Urinary bladder (tissue), 4 donors: Measurements from ENCODE around the gene PSTPIP1. TPM values are rescaled to one million over a fixed set of nuclear protein-coding genes. Genes with fewer than 3 reads are reported as not detected.

ENCODE experiments used
- DNase-seq: peaks from one replicate; pipeline ENCODE4 v3.0.0-alpha.2; 2015; ENCODE audit errors: extremely low spot score
- H3K27ac ChIP-seq: one replicate; pipeline ENCODE4 v1.5.1; 2013; ENCODE audit warnings: low read depth, mild to moderate bottlenecking, moderate library complexity
- H3K36me3 ChIP-seq: one replicate; pipeline ENCODE4 v1.6.1; 2013; ENCODE audit warnings: mild to moderate bottlenecking, moderate library complexity; ENCODE audit not compliant: insufficient read depth
- H3K4me1 ChIP-seq: one replicate; pipeline ENCODE4 v1.6.1; 2013; ENCODE audit warnings: mild to moderate bottlenecking, moderate library complexity; ENCODE audit not compliant: insufficient read depth
- H3K4me3 ChIP-seq: one replicate; pipeline ENCODE4 v1.5.1; 2013; ENCODE audit warnings: low read depth, low read length
- WGBS: extraction: QIAGEN DNeasy Blood & Tissue Kit; methylation state at CpG from one replicate; pipeline ENCODE4 v1.1.7; 2013; 5-methylcytosine and 5-hydroxymethylcytosine counted together
- polyA plus RNA-seq: library from polyadenylated mRNA; stranded (reverse); fragments of 200-250 nt; gene quantifications from one replicate; pipeline ENCODE4 v1.2.3, GENCODE V29; 2013
- total RNA-seq: library from RNA; depleted of rRNA; stranded (reverse); fragments of >200 nt; gene quantifications from one replicate; pipeline ENCODE4 v1.2.3, GENCODE V29; 2014
- donor health status: healthy with polysubstance abuse.
- donor health status: healthy.

The PSTPIP1 gene
- total and polyA plus RNA-seq, 2 donors = 1.2 to 4.5 TPM

GRCh38 chr15:76972389-76973361 is 22.3 kb upstream of the PSTPIP1 start:
- 30% methylated on average over 21 of the region's 21 CpGs for WGBS

DNA sequence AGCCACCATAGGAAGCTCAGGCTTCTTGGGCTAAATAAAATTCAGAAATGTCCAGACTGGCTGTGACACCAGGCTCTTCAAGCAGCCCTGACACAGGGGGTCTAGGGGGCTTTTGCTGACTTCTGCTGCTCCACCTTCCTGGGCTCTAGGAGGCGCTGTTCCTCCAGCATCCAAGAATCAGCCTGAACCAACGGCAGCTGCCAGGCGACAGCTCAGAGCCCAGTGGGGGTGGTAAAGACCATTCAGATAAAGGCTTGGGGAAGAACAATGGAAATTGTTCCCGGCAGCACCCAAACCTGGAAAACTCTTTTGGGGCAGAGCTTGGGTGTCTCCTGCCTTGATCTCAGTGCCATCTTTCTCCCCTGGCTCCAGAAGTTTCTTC is 21.6 kb upstream of the PSTPIP1 start:
- 31% methylated on average over 4 of the region's 4 CpGs for WGBS
- no peak overlapping the region for H3K27ac ChIP-seq

More at GRCh38 chr15:76972389-76973361, 22.3 kb upstream of the PSTPIP1 start:
- Histone ChIP-seq H3K4me1 (no peaks in the 10 kb centered on the region), H3K4me3 (no peak overlapping the region), H3K27ac (no peak overlapping the region), H3K36me3 (no peaks in the 10 kb centered on the region)
- DNase-seq = no peak

DNA sequence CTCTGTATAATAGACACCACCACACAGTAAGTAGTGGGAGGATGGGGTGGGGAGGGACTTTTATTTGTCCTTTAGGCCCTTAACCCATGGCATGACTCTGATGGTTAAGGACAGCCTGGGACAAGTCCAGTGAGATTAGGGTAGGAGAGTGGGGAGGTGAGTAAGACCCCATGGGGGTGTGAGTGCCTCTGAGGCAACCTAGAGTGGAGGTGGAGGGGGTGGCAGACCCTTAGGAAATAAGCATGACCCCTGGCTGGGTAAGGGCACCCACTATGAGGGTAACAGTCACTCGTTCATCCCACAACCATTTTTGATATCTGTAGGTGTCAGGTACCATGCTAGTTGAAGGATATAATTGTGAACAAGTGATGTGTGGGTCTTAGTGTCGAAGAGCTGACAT is 21.0 kb upstream of the PSTPIP1 start:
- no peak overlapping the region for H3K4me3 ChIP-seq
- H3K4me1 ChIP-seq = no peaks in the 10 kb centered on the region
- WGBS = 96% methylated on average over 2 of the region's 2 CpGs
- H3K27ac ChIP-seq = no peak overlapping the region
- H3K36me3 ChIP-seq = no peaks in the 10 kb centered on the region
- DNase-seq = no peak

More for the DNA sequence above, 21.6 kb upstream of the PSTPIP1 start:
- DNase-seq = no peak
- no peaks in the 10 kb centered on the region for H3K4me1 ChIP-seq
- H3K36me3 ChIP-seq = no peaks in the 10 kb centered on the region
- H3K4me3 ChIP-seq = no peak overlapping the region

GRCh38 chr15:76974456-76975036 is 20.4 kb upstream of the PSTPIP1 start:
- Histone ChIP-seq H3K27ac (no peak overlapping the region), H3K4me3 (no peak overlapping the region), H3K36me3 (no peaks in the 10 kb centered on the region), H3K4me1 (no peaks in the 10 kb centered on the region)
- DNase-seq = no peak
- 81% methylated on average over 4 of the region's 4 CpGs for WGBS

DNA sequence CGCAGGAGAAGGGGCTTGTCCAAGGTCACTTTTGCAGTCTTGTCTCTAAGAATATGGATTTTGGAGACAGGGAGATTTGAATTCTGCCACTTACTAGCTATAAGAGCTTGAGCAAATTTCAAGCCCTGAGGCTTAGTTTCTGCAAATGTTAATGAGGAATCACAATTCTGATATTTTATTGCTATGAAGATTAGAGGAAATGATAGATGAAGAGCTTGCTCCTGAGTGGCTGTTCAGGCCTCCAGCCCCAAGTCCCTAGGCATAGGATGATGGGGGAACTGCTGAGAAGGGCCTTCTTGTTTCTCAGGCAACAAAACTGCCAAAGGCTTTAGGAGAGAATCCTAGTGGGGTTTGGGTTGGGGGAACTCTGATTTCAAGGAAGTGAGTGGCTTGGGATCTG is 18.8 kb upstream of the PSTPIP1 start:
- Histone ChIP-seq H3K27ac (no peak overlapping the region), H3K36me3 (no peaks in the 10 kb centered on the region), H3K4me3 (no peak overlapping the region), H3K4me1 (no peaks in the 10 kb centered on the region)
- WGBS = 92% methylated on average over 1 of the region's 1 CpG
- DNase-seq = no peak

GRCh38 chr15:76976572-76977270 is 18.2 kb upstream of the PSTPIP1 start:
- Histone ChIP-seq H3K4me1 (no peaks in the 10 kb centered on the region), H3K27ac (no peak overlapping the region), H3K4me3 (no peak overlapping the region), H3K36me3 (no peaks in the 10 kb centered on the region)
- 92% methylated on average over 5 of the region's 5 CpGs for WGBS
- no peak for DNase-seq

GRCh38 chr15:76978522-76979330 is 16.2 kb upstream of the PSTPIP1 start:
- no peaks in the 10 kb centered on the region for H3K36me3 ChIP-seq
- H3K4me3 ChIP-seq = no peak overlapping the region
- DNase-seq = no peak
- H3K27ac ChIP-seq = no peak overlapping the region
- WGBS = 91% methylated on average over 18 of the region's 18 CpGs
- no peaks in the 10 kb centered on the region for H3K4me1 ChIP-seq

DNA sequence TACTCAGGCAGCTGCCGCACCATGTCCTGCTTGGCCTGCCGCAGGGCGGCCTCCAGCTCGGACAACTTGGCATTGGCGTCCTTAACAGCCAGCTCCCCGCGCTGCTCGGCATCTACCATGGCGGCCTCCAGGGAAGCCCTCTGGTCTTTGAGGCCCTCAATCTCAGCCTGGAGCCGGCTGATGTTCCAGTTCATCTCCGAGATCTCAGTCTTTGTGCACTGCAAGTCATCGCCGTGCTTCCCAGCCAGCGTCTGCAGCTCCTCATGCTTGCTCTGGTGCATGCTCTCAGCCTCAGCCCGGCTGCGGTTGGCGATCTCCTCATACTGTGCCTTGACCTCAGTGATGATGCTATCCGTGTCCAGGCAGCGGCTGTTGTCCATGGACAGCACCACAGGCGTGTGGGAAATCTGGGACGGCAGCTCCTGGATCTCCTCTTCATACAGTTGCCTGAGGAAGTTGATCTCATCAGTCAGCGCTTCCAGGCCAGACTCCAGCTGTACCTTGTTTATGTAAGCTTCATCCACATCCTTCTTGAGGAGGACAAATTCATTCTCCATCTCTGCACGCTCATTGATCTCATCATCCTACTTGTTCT is 15.5 kb upstream of the PSTPIP1 start:
- DNase-seq = no peak
- H3K4me1 ChIP-seq = no peaks in the 10 kb centered on the region
- no peaks in the 10 kb centered on the region for H3K36me3 ChIP-seq
- H3K4me3 ChIP-seq = no peak overlapping the region
- H3K27ac ChIP-seq = no peak overlapping the region
- 90% methylated on average over 23 of the region's 23 CpGs for WGBS

GRCh38 chr15:76979996-76980520 is 14.9 kb upstream of the PSTPIP1 start:
- DNase-seq = no peak
- Histone ChIP-seq H3K27ac (no peak overlapping the region), H3K4me3 (no peak overlapping the region), H3K4me1 (no peaks in the 10 kb centered on the region), H3K36me3 (no peaks in the 10 kb centered on the region)
- 86% methylated on average over 7 of the region's 7 CpGs for WGBS

- Histone ChIP-seq H3K4me3 (no peak overlapping the region), H3K4me1 (no peaks in the 10 kb centered on the region), H3K36me3 (no peaks in the 10 kb centered on the region), H3K27ac (no peak overlapping the region)
- no peak for DNase-seq
- WGBS = 83% methylated on average over 9 of the region's 9 CpGs
Observed at GRCh38 chr15:76982356-76982755, 12.6 kb upstream of the PSTPIP1 start.

DNA sequence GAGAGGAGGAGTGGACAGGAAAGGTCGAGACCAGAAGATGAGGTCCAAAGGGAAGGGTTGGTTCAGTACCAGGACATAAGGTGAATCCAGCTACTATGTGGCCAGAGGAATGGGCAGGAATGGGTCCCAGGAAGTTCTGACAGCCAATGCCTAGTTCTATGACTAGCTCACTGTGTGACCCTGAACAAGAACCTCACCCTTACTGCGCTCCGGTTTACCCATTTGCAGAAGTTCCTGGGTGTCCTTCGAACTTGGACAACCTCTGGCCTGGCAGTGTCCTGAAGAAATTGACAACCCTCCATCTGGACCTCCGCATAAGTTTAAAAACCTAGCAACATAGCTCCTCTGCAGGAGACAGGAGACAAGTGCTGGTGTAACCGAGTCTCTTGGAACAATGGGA is 12.2 kb upstream of the PSTPIP1 start:
- Histone ChIP-seq H3K4me1 (no peaks in the 10 kb centered on the region), H3K36me3 (no peaks in the 10 kb centered on the region), H3K27ac (no peak overlapping the region), H3K4me3 (no peak overlapping the region)
- WGBS = 78% methylated on average over 6 of the region's 6 CpGs
- no peak for DNase-seq

- H3K36me3 ChIP-seq = no peaks in the 10 kb centered on the region
- no peak overlapping the region for H3K27ac ChIP-seq
- H3K4me3 ChIP-seq = no peak overlapping the region
- WGBS = 86% methylated on average over 4 of the region's 4 CpGs
- no peak for DNase-seq
- no peaks in the 10 kb centered on the region for H3K4me1 ChIP-seq
Observed at GRCh38 chr15:76983590-76984375, 11.1 kb upstream of the PSTPIP1 start.
